Epithelial cell of prostate (primary cell): Measurements from ENCODE around the gene POLK.
"Not testable (repeated sequence)": the region's sequence is repeated elsewhere in the genome, so short reads cannot be mapped to it uniquely, and the experiment has no call there.

ENCODE experiments used
- DNase-seq: peaks from one replicate; pipeline ENCODE4 v3.0.0-alpha.2; 2011; ENCODE audit warnings: low read depth, low spot score
- H3K27ac ChIP-seq: fragments of 450-650 bp; 2 replicates; pipeline ENCODE4 v1.5.1; 2017; ENCODE audit warnings: mild to moderate bottlenecking

Gene POLK

GRCh38 chr5:75511435-75512382, at the start of gene POLK, which contains the start of gene CERT1:
POLK (plus strand) TSS chr5:75511891.
CERT1 (minus strand) TSS chr5:75511629; CDS start chr5:75511207, 422 bp downstream.
- peak; percentile 92 for DNase-seq
- peak within 1 kb of the TSS; percentile 63 for H3K27ac ChIP-seq

- DNase-seq, result no peak
- H3K27ac ChIP-seq, result peak overlapping the region; percentile 50
These were observed 48.0 kb upstream of the POLK start for GRCh38 chr5:75463726-75464125.

GRCh38 chr5:75465480-75465879, 46.2 kb upstream of the POLK start:
- no peak overlapping the region for H3K27ac ChIP-seq
- no peak for DNase-seq

- no peak overlapping the region for H3K27ac ChIP-seq
- DNase-seq, result no peak
These were observed 45.5 kb upstream of the POLK start for GRCh38 chr5:75466006-75466716.

GRCh38 chr5:75468593-75468992, 43.1 kb upstream of the POLK start:
- H3K27ac ChIP-seq, result no peak overlapping the region
- no peak for DNase-seq

GRCh38 chr5:75469017-75469416, 42.7 kb upstream of the POLK start:
- no peak overlapping the region for H3K27ac ChIP-seq
- no peak for DNase-seq

- H3K27ac ChIP-seq, result no peak overlapping the region
- no peak for DNase-seq
These were observed 40.5 kb upstream of the POLK start for GRCh38 chr5:75471193-75471592.

- no peak overlapping the region for H3K27ac ChIP-seq
- DNase-seq, result no peak
These were observed 38.7 kb upstream of the POLK start for GRCh38 chr5:75472973-75473372.

GRCh38 chr5:75473463-75473862, 38.2 kb upstream of the POLK start:
- H3K27ac ChIP-seq, result no peak overlapping the region
- DNase-seq, result no peak

GRCh38 chr5:75475364-75475763, 36.3 kb upstream of the POLK start:
- no peak overlapping the region for H3K27ac ChIP-seq
- no peak for DNase-seq

GRCh38 chr5:75481024-75481423, 30.7 kb upstream of the POLK start:
- DNase-seq, result no peak
- H3K27ac ChIP-seq, result no peak overlapping the region

- H3K27ac ChIP-seq, result no peak overlapping the region
- DNase-seq, result no peak
These were observed 29.2 kb upstream of the POLK start for GRCh38 chr5:75482482-75482881.

GRCh38 chr5:75484605-75485004, 27.1 kb upstream of the POLK start:
- no peak overlapping the region for H3K27ac ChIP-seq
- DNase-seq, result no peak

- not testable (repeated sequence) for H3K27ac ChIP-seq, DNase-seq
These were observed 21.8 kb upstream of the POLK start for GRCh38 chr5:75489847-75490246.

GRCh38 chr5:75491621-75492020, 20.1 kb upstream of the POLK start:
- DNase-seq, result no peak
- H3K27ac ChIP-seq, result no peak overlapping the region

GRCh38 chr5:75496026-75496425, 15.7 kb upstream of the POLK start:
- no peak for DNase-seq
- H3K27ac ChIP-seq, result no peak overlapping the region

GRCh38 chr5:75498208-75498777, 13.4 kb upstream of the POLK start:
- H3K27ac ChIP-seq, result no peak overlapping the region
- DNase-seq, result no peak

GRCh38 chr5:75498875-75499274, 12.8 kb upstream of the POLK start:
- H3K27ac ChIP-seq, DNase-seq: not testable (repeated sequence)

GRCh38 chr5:75505112-75505511, 6.6 kb upstream of the POLK start:
- H3K27ac ChIP-seq, result peak overlapping the region; percentile 33
- DNase-seq, result not testable (repeated sequence)

GRCh38 chr5:75507841-75508240, 3.9 kb upstream of the POLK start:
- H3K27ac ChIP-seq, result no peak overlapping the region
- no peak for DNase-seq

- no peak for DNase-seq
- no peak overlapping the region for H3K27ac ChIP-seq
These were observed 2.1 kb upstream of the POLK start for GRCh38 chr5:75509546-75509945.
